Liver (tissue), 9 donors: ENCODE results near the gene MRPL42. TPM values are rescaled to one million over a fixed set of nuclear protein-coding genes. Genes with fewer than 3 reads are reported as not detected.

Source experiments
- DNase-seq: peaks from one replicate; pipeline ENCODE4 v3.0.0-alpha.2; 2017; ENCODE audit warnings: low spot score
- H3K27ac ChIP-seq, 2 donors: one replicate each; pipeline ENCODE4 v1.7.0; 2013; ENCODE audit warnings: inconsistent platforms in 2 of 2, low read length in 2 of 2, control low read depth in 1 of 2, low read depth in 1 of 2, mild to moderate bottlenecking in 1 of 2
- H3K27me3 ChIP-seq, 4 donors: one replicate each; pipeline versions ENCODE4 v1.6.1 to v1.7.0; 2013; ENCODE audit warnings: low read length in 3 of 4, inconsistent platforms in 1 of 4, mild to moderate bottlenecking in 1 of 4, moderate library complexity in 1 of 4; ENCODE audit not compliant: control insufficient read depth in 4 of 4, insufficient read depth in 4 of 4
- H3K36me3 ChIP-seq, 4 donors: one replicate each; pipeline versions ENCODE4 v1.6.1 to v1.7.0; 2013; ENCODE audit warnings: low read length in 3 of 4, mild to moderate bottlenecking in 3 of 4, low read depth in 1 of 4, moderate library complexity in 1 of 4; ENCODE audit not compliant: control insufficient read depth in 4 of 4, insufficient read depth in 3 of 4
- H3K4me1 ChIP-seq, 4 donors: one replicate each; pipeline versions ENCODE4 v1.6.1 to v1.7.0; 2013; ENCODE audit warnings: low read length in 3 of 4, mild to moderate bottlenecking in 3 of 4, moderate library complexity in 1 of 4; ENCODE audit not compliant: control insufficient read depth in 4 of 4, insufficient read depth in 4 of 4
- H3K4me3 ChIP-seq, 3 donors: one replicate each; pipeline versions ENCODE4 v1.6.1 to v1.7.0; 2013; ENCODE audit warnings: low read length in 3 of 3, control low read depth in 1 of 3, low read depth in 1 of 3, mild to moderate bottlenecking in 1 of 3
- H3K9ac ChIP-seq, 2 donors: one replicate each; pipeline ENCODE4 v1.7.0; 2013; ENCODE audit warnings: low read length in 2 of 2, mild to moderate bottlenecking in 2 of 2, moderate library complexity in 2 of 2, control low read depth in 1 of 2, low read depth in 1 of 2
- H3K9me3 ChIP-seq, 4 donors: one replicate each; pipeline versions ENCODE4 v1.6.1 to v1.7.0; 2013; ENCODE audit warnings: low read length in 3 of 4; ENCODE audit not compliant: control insufficient read depth in 4 of 4
- EGR1 ChIP-seq, 2 donors: IDR thresholded peaks; 2 replicates each; pipeline ENCODE4 v1.6.1; 2016 to 2018; ENCODE audit warnings: antibody characterized with exemption in 2 of 2, low read depth in 2 of 2
- FOXA1 ChIP-seq: IDR thresholded peaks from 2 replicates; pipeline ENCODE4 v1.6.1; 2016; ENCODE audit warnings: antibody characterized with exemption
- GABPA ChIP-seq, 2 donors: IDR thresholded peaks in 1 of 2; conservative IDR thresholded peaks in 1 of 2; 2 replicates each; pipeline ENCODE4 v1.6.1; 2016; ENCODE audit warnings: antibody characterized with exemption in 2 of 2, mild to moderate bottlenecking in 1 of 2, moderate library complexity in 1 of 2
- HNF4A ChIP-seq, 2 donors: conservative IDR thresholded peaks; 2 replicates each; pipeline ENCODE4 v1.6.1; 2016; ENCODE audit warnings: antibody characterized with exemption in 2 of 2, mild to moderate bottlenecking in 2 of 2
- SP1 ChIP-seq: IDR thresholded peaks from 2 replicates; pipeline ENCODE4 v1.6.1; 2018; ENCODE audit warnings: antibody characterized with exemption, mild to moderate bottlenecking
- TAF1 ChIP-seq: conservative IDR thresholded peaks from 2 replicates; pipeline ENCODE4 v1.6.1; 2016; ENCODE audit warnings: antibody characterized with exemption, mild to moderate bottlenecking
- YY1 ChIP-seq: IDR thresholded peaks from 2 replicates; pipeline ENCODE4 v1.6.1; 2016; ENCODE audit warnings: antibody characterized with exemption, mild to moderate bottlenecking
- ZBTB33 ChIP-seq: IDR thresholded peaks from 2 replicates; pipeline ENCODE4 v1.6.1; 2016; ENCODE audit warnings: antibody characterized with exemption
- WGBS: extraction: QIAGEN DNeasy Blood & Tissue Kit; methylation state at CpG from one replicate; pipeline ENCODE4 v1.1.7; 2013; 5-methylcytosine and 5-hydroxymethylcytosine counted together
- polyA plus RNA-seq, 2 donors: library from polyadenylated mRNA; stranded (reverse) in 1 of 2; unstranded in 1 of 2; fragments of 200-250 nt in 1 of 2; fragments of >200 nt in 1 of 2; fragmentation: Nextera tagmentation in 1 of 2; extraction: Ambion mirVana in 1 of 2; gene quantifications; one replicate each; pipeline versions ENCODE4 v1.2.1 to v1.2.3, GENCODE V29; 2013 to 2015
- total RNA-seq, 2 donors: library from RNA; depleted of rRNA; stranded (reverse); fragments of >200 nt; gene quantifications; one replicate each; pipeline ENCODE4 v1.2.3, GENCODE V29; 2014
- TF ChIP-seq, protein P1 (sequence below): IDR thresholded peaks from 2 replicates; pipeline ENCODE4 v1.6.1; 2016; ENCODE audit warnings: antibody characterized with exemption
- TF ChIP-seq, protein P2 (sequence below): IDR thresholded peaks from 2 replicates; pipeline ENCODE4 v1.6.1; 2016; ENCODE audit warnings: antibody characterized with exemption, mild to moderate bottlenecking
- TF ChIP-seq, protein P3 (sequence below): IDR thresholded peaks from 2 replicates; pipeline ENCODE4 v1.6.1; 2016; ENCODE audit warnings: antibody characterized with exemption
- donor health status: healthy.
- donor health status: healthy.
- donor health status: healthy.
- donor health status: healthy.
- donor health status: healthy.

The MRPL42 gene
- total and polyA plus RNA-seq, 4 donors = 20.4 to 38.8 (median 33.3) TPM

GRCh38 chr12:93460003-93460402 is 7.3 kb upstream of the MRPL42 start:
- H3K27ac ChIP-seq = no peak overlapping the region
- TF ChIP-seq, protein P1, sequence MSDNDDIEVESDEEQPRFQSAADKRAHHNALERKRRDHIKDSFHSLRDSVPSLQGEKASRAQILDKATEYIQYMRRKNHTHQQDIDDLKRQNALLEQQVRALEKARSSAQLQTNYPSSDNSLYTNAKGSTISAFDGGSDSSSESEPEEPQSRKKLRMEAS = no peak
- TF ChIP-seq YY1 = no peak
- TF ChIP-seq ZBTB33 = no peak
- no peak for TF ChIP-seq GABPA (IDR thresholded peaks at IDR 0.05 in 1 of 2, conservative IDR thresholded peaks at IDR 0.05 in 1 of 2)
- TF ChIP-seq HNF4A (conservative IDR thresholded peaks at IDR 0.05) = no peak
- no peak for TF ChIP-seq FOXA1
- TF ChIP-seq, protein P2, sequence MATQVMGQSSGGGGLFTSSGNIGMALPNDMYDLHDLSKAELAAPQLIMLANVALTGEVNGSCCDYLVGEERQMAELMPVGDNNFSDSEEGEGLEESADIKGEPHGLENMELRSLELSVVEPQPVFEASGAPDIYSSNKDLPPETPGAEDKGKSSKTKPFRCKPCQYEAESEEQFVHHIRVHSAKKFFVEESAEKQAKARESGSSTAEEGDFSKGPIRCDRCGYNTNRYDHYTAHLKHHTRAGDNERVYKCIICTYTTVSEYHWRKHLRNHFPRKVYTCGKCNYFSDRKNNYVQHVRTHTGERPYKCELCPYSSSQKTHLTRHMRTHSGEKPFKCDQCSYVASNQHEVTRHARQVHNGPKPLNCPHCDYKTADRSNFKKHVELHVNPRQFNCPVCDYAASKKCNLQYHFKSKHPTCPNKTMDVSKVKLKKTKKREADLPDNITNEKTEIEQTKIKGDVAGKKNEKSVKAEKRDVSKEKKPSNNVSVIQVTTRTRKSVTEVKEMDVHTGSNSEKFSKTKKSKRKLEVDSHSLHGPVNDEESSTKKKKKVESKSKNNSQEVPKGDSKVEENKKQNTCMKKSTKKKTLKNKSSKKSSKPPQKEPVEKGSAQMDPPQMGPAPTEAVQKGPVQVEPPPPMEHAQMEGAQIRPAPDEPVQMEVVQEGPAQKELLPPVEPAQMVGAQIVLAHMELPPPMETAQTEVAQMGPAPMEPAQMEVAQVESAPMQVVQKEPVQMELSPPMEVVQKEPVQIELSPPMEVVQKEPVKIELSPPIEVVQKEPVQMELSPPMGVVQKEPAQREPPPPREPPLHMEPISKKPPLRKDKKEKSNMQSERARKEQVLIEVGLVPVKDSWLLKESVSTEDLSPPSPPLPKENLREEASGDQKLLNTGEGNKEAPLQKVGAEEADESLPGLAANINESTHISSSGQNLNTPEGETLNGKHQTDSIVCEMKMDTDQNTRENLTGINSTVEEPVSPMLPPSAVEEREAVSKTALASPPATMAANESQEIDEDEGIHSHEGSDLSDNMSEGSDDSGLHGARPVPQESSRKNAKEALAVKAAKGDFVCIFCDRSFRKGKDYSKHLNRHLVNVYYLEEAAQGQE = no peak
- H3K9me3 ChIP-seq = no peaks in the 10 kb centered on the region
- 81% methylated on average over 6 of the region's 6 CpGs for WGBS
- no peaks in the 10 kb centered on the region for H3K4me1 ChIP-seq
- H3K4me3 ChIP-seq = no peak overlapping the region
- no peaks in the 10 kb centered on the region for H3K27me3 ChIP-seq
- no peak overlapping the region for H3K9ac ChIP-seq
- H3K36me3 ChIP-seq = no peaks in the 10 kb centered on the region
- DNase-seq = no peak

- Histone ChIP-seq H3K27me3 (no peaks in the 10 kb centered on the region), H3K4me1 (no peaks in the 10 kb centered on the region), H3K9me3 (no peaks in the 10 kb centered on the region), H3K27ac (no peak overlapping the region), H3K9ac (no peak overlapping the region), H3K4me3 (no peak overlapping the region), H3K36me3 (no peaks in the 10 kb centered on the region)
- no peak for DNase-seq
- WGBS = 80% methylated on average over 7 of the region's 7 CpGs
- TF ChIP-seq EGR1 (IDR thresholded peaks at IDR 0.05; ENCODE audit: low read depth in 2 of 2) (no peak), HNF4A (conservative IDR thresholded peaks at IDR 0.05) (no peak), ZBTB33 (no peak), SP1 (no peak), TAF1 (no peak)
- TF ChIP-seq, protein P1 = no peak
- TF ChIP-seq, protein P3, sequence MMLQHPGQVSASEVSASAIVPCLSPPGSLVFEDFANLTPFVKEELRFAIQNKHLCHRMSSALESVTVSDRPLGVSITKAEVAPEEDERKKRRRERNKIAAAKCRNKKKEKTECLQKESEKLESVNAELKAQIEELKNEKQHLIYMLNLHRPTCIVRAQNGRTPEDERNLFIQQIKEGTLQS = no peak
Observed at GRCh38 chr12:93460902-93461301, 6.4 kb upstream of the MRPL42 start.
